WI38 (cell line): ENCODE measurements around the gene ZNF335.

Experiments
- H3K4me3 ChIP-seq: 2 replicates; pipeline ENCODE4 v1.5.1; 2011; ENCODE audit warnings: low read depth, mild to moderate bottlenecking, control low read depth, low read length
- TF ChIP-seq, protein P1 (sequence below): IDR thresholded peaks from 2 replicates; pipeline ENCODE4 v1.5.1; 2012; ENCODE audit warnings: low read depth, mild to moderate bottlenecking, control low read depth, low read length

Gene ZNF335

DNA sequence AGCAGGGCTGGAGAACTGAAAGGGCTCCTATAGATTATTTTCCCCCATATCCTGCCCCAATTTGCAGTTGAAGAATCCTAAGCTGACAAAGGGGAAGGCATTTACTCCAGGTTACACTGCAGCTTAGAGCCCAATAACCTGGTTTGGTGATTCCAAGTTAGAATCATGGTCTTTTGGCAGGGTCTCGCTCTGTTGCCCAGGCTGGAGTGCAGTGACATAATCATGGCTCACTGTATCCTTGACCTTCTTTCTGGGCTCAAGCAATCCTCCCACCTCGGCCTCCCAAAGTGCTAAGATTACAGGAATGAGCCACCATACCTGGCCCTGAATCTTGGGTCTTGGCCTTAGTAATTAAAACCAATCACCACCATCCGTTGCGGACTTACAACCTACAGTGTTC, 35.7 kb upstream of the ZNF335 start:
- H3K4me3 ChIP-seq, result no peak overlapping the region
- TF ChIP-seq, protein P1, sequence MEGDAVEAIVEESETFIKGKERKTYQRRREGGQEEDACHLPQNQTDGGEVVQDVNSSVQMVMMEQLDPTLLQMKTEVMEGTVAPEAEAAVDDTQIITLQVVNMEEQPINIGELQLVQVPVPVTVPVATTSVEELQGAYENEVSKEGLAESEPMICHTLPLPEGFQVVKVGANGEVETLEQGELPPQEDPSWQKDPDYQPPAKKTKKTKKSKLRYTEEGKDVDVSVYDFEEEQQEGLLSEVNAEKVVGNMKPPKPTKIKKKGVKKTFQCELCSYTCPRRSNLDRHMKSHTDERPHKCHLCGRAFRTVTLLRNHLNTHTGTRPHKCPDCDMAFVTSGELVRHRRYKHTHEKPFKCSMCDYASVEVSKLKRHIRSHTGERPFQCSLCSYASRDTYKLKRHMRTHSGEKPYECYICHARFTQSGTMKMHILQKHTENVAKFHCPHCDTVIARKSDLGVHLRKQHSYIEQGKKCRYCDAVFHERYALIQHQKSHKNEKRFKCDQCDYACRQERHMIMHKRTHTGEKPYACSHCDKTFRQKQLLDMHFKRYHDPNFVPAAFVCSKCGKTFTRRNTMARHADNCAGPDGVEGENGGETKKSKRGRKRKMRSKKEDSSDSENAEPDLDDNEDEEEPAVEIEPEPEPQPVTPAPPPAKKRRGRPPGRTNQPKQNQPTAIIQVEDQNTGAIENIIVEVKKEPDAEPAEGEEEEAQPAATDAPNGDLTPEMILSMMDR, result no peak

DNA sequence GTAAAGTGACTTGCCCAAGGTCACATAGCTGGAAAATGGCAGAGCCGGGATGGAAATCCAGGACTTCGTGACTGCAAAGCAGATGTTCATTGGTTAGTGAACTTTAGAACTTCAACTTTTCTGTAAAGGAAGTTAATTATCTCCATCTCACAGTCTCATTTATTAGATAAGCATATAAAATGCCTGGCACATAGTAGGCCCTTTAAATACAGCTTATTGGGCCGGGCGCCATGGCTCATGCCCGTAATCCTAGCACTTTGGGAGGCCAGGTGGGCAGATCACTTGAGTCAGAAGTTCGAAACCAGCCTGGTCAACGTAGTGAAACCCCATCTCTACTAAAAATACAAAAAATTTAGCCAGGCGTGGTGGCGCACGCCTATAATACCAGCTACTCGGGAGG, 35.0 kb upstream of the ZNF335 start:
- H3K4me3 ChIP-seq, result no peak overlapping the region
- TF ChIP-seq, protein P1, result no peak

DNA sequence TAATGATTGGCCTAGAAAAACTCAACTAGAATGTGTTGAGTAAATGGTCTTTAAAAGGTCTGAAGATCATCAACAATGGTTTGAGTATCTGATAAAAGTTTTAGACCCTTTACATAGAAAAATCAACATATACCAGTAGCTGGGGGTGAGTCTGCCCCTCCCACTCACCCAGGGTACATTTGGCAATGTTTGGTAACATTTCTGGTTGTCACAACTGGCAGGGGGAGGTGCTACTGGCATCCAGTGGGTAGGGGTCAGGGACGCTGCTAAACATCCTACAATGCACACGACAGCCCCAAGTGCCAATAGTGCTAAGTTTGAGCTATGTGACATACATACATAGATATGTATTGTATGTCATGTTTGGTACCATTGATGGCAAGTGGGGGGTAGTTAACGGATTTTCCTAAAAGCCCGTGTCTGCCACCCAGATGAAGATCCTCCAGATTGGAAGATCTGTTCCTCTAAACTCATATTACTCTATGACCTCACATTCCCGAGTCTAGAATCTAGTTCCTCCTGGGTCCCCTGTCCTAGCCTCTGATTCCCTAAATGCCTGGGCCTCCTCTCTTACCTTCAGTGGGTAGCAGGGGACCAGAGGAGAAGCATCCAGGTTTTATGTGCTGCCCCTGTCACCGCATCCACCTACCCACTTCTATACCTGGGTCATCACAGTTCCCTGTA, 34.2 kb upstream of the ZNF335 start:
- TF ChIP-seq, protein P1, result no peak

DNA sequence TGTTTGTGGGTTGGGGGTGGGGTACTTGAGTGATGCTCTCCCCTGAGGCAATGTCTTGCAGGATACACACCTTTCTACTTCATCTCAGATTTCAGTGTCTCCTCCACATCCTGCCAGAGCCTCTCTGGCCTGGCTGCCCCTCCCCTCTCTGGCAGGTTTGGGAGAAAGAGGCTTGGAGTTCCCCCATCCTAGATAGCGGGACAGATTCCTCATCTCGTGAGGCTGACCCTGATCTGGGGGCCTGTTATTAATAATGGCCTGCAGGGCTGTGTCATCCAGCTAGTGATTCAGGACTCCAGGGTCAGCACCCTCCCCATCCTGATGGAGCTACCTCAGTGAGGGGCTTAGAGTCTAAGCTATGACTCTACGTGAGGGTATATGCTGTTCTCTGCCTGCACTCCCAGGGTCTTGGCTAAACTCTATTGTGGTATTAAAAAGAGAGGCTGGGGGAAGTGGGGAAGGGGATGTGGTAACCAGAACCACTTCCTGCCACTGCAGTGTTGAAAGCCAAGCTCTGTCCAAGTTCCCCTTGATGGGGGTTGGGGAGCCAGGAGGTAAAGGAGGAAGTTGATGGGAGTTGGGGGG, 33.0 kb upstream of the ZNF335 start:
- TF ChIP-seq, protein P1, result no peak
- H3K4me3 ChIP-seq, result no peak overlapping the region

More for the DNA sequence above, 34.2 kb upstream of the ZNF335 start:
- no peak overlapping the region for H3K4me3 ChIP-seq

DNA sequence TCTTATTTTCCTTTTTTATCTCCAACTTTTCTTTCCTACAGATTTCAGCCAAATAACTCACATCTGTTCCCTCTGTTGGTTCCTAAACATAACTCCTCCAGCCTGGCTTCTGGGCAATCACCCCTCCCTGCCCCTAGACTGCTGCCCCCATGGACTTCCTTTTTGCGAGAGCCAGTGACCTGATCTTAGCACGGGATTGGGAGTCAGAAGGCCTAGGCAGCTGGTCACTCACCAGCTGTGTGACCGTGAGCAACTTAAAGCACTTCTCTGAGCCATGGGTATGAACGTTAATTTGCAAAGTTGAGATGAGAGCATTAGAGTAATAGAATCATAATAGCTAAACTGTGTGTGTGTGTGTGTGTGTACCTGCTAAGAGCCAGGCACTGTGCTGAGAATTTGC, 32.2 kb upstream of the ZNF335 start:
- no peak overlapping the region for H3K4me3 ChIP-seq
- TF ChIP-seq, protein P1, result no peak

DNA sequence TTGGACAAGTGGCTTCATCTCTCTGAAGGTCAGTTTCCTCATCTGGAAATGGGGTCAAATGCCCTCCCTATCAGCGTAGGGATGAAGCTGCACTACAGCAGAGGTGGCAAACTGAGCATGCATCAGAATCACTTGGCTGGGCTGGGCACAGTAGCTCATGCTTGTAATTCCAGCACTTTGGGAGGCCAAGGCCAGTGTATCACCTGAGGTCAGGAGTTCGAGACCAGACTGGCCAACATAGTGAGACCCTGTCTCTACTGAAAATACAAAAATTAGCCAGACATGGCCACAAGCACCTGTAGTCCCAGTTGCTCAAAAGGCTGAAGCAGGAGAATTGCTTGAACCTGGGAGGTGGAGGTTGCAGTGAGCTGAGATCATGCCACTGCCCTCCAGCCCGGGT, 30.0 kb upstream of the ZNF335 start:
- no peak overlapping the region for H3K4me3 ChIP-seq
- TF ChIP-seq, protein P1, result no peak

DNA sequence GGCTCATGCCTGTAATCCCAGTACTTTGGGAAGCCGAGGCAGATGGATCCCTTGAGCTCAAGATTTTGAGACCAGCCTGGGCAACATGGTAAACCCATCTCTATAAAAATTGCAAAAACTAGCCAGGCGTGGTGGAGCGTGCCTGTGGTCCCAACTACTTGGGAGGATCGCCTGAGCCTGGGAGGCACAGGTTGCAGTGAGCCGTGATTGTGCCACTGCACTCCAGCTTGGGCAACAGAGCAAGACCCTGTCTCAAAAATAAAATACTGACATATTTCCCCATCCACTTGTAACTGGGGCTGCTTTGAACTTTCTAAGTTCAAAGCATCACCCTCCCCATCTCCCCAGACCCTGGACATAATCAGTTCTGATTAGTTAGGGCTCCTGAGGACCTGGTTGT, 29.5 kb upstream of the ZNF335 start:
- TF ChIP-seq, protein P1, result no peak
- H3K4me3 ChIP-seq, result no peak overlapping the region
